Astrocyte of the cerebellum (primary cell): ENCODE data around the gene PLA2G15.

Source experiments
- DNase-seq: peaks from one replicate; pipeline ENCODE4 v3.0.0-alpha.2; 2011; ENCODE audit warnings: low read depth
- H3K4me3 ChIP-seq: 2 replicates; pipeline ENCODE4 v1.5.1; 2011; ENCODE audit warnings: mild to moderate bottlenecking, low read depth, low read length, moderate library complexity
- CTCF ChIP-seq: IDR thresholded peaks from 2 replicates; pipeline ENCODE4 v1.5.1; 2012; ENCODE audit warnings: low read length, low read depth, moderate library complexity, mild to moderate bottlenecking; ENCODE audit errors: missing control alignments
- in situ Hi-C: cut with HindIII; loops from 2 replicates; pipeline ENCODE4 v1.10.0; 2017; ENCODE audit warnings: low sequenced_read_pairs

The PLA2G15 gene

GRCh38 chr16:68257251-68257905 is 12.2 kb downstream of the PLA2G15 start:
- in situ Hi-C loops, result no loop called here
- no peak overlapping the region for H3K4me3 ChIP-seq
- DNase-seq, result no peak

GRCh38 chr16:68257906-68258800 is 13.0 kb downstream of the PLA2G15 start:
- H3K4me3 ChIP-seq, result no peak overlapping the region
- no peak for DNase-seq
- no peak for TF ChIP-seq CTCF
- in situ Hi-C loops, result no loop called here

More at GRCh38 chr16:68257251-68257905, 12.2 kb downstream of the PLA2G15 start:
- TF ChIP-seq CTCF, result no peak

- in situ Hi-C loops, result no loop called here
- TF ChIP-seq CTCF, result no peak
Observed at GRCh38 chr16:68259007-68259825, 14.0 kb downstream of the PLA2G15 start.

GRCh38 chr16:68263559-68264127 is 18.5 kb downstream of the PLA2G15 start:
- peak overlapping the region; percentile 84 for H3K4me3 ChIP-seq

More at GRCh38 chr16:68259007-68259825, 14.0 kb downstream of the PLA2G15 start:
- H3K4me3 ChIP-seq, result no peak overlapping the region
- DNase-seq, result no peak

GRCh38 chr16:68264128-68265077 is 19.2 kb downstream of the PLA2G15 start, which contains the start of gene SLC7A6:
Gene SLC7A6, plus strand, starts transcription at chr16:68264526. Its CDS starts 10,201 bp downstream, at chr16:68274727.
- in situ Hi-C loops, result no loop called here
- TF ChIP-seq CTCF, result peak; percentile 65
- peak within 1 kb of the TSS; percentile 84 for H3K4me3 ChIP-seq
- no peak for DNase-seq

More at GRCh38 chr16:68263559-68264127, 18.5 kb downstream of the PLA2G15 start:
- in situ Hi-C loops, result no loop called here
- DNase-seq, result no peak
- no peak for TF ChIP-seq CTCF
